GM19240 (cell line): Measurements from ENCODE around the gene MEST.
"Not testable (repeated sequence)": the region's sequence is repeated elsewhere in the genome, so short reads cannot be mapped to it uniquely, and the experiment has no call there.

Experiments used
- DNase-seq: peaks from one replicate; pipeline ENCODE4 v3.0.0; 2011; ENCODE audit warnings: low spot score; ENCODE audit not compliant: insufficient read length

The MEST gene, protein sequence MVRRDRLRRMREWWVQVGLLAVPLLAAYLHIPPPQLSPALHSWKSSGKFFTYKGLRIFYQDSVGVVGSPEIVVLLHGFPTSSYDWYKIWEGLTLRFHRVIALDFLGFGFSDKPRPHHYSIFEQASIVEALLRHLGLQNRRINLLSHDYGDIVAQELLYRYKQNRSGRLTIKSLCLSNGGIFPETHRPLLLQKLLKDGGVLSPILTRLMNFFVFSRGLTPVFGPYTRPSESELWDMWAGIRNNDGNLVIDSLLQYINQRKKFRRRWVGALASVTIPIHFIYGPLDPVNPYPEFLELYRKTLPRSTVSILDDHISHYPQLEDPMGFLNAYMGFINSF

DNA sequence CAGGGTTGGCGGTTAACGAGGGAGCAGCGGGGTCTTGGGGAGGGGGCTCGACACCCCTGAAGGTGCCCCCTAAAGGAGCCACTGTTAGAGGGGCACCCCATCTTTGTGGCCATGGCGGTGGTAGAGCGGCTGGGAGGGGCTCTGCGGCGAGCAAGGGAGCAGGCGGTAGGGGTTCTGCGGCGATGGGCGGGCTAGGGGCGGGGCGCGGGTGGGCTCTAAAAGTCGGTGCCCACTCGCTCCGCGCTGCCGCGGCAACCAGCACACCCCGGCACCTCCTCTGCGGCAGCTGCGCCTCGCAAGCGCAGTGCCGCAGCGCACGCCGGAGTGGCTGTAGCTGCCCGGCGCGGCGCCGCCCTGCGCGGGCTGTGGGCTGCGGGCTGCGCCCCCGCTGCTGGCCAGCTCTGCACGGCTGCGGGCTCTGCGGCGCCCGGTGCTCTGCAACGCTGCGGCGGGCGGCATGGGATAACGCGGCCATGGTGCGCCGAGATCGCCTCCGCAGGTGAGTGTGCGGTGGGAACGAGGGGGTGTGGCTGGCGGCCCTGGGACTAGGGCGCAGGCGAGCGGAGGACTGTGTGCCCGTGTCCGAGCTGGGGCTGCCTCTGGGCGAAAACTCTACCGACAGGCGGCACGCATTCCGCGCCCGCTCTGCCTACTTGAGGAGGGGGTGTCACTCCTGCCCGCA, at the start of gene MEST:
Gene MEST, plus strand, starts transcription at position 245 of the 682 bp plus-strand sequence. Its CDS starts 229 bp downstream, at position 474.
- DNase-seq = no peak

GRCh38 chr7:130442601-130443000, 49.3 kb upstream of the MEST start:
- no peak for DNase-seq

GRCh38 chr7:130444234-130444633, 47.7 kb upstream of the MEST start:
- no peak for DNase-seq

- no peak for DNase-seq
Measured at GRCh38 chr7:130444751-130445407, 47.0 kb upstream of the MEST start.

DNA sequence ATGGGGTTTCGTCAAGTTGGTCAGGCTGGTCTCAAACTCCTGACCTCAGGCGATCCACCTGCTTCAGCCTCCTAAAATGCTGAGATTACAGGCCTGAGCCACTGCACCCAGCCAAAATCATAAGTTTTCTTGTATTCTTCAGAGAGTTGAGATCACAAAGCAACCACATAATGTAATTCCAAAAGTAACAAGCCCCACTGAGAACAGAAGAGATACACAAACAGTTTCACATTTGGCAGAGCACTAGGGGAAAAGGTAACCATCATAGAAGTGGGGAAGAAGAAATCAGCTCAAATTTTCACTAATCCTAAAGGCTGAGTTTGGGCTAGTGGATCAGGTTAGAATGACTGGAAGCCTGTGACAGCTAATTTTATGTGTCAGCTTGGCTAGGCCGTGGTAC, 45.6 kb upstream of the MEST start:
- DNase-seq = no peak

- DNase-seq = not testable (repeated sequence)
Measured at GRCh38 chr7:130451344-130451743, 40.5 kb upstream of the MEST start.

DNA sequence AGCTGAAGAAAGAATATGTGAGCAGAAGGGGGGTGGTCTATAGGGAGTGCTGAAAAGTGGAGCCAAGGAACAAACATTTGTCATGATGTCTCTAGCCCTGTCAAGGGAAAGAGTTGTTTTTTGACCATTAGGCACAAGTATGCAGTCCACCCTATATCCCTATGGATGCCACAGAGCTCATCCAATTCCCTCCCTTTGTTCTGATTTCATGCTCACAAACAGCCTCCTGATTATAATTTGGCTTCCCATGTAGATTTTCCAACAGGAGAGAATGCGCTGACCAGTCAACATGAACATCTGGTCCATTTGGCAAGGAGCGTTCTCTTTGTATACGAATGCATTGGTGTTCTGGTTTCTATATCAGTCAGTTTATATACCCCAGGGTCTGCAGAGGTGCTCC, 38.9 kb upstream of the MEST start:
- DNase-seq = no peak

DNA sequence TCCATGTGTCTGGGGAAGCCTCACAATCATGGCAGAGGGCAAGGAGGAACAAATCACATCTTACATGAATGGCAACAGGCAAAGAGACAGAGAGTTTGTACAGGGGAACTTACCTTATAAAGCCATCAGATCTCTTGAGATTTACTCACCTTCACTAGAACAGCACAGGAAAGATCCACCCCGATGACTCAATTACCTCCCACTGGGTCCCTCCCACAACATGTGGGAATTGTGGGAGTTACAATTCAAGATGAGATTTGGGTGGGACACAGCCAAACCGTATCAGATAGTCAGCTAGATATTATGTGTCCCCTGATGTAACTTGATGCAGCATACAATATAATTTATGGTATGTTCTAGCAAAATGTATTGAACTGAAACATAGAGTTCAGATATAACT, 36.9 kb upstream of the MEST start:
- DNase-seq = no peak

GRCh38 chr7:130458257-130458656, 33.6 kb upstream of the MEST start:
- peak; percentile 14 for DNase-seq

DNA sequence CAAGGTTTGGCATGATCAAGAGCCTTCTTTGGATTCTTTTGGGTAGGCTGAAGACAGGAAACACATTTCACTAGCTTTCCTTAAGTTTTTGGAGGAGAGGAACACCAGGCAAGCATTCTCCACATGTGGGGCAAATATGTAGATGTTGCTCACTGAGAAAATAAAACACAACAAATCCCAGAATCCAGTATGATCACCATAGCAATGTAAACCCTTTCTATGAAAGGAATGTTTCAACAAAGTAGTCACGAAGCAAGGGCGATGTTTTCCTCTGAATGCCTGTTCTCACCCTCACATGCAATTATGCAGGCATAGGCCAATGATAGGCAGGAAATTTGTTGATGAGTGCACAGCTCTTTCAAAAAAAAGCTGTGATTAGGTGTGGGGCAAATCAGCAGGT, 30.6 kb upstream of the MEST start:
- DNase-seq = no peak

DNA sequence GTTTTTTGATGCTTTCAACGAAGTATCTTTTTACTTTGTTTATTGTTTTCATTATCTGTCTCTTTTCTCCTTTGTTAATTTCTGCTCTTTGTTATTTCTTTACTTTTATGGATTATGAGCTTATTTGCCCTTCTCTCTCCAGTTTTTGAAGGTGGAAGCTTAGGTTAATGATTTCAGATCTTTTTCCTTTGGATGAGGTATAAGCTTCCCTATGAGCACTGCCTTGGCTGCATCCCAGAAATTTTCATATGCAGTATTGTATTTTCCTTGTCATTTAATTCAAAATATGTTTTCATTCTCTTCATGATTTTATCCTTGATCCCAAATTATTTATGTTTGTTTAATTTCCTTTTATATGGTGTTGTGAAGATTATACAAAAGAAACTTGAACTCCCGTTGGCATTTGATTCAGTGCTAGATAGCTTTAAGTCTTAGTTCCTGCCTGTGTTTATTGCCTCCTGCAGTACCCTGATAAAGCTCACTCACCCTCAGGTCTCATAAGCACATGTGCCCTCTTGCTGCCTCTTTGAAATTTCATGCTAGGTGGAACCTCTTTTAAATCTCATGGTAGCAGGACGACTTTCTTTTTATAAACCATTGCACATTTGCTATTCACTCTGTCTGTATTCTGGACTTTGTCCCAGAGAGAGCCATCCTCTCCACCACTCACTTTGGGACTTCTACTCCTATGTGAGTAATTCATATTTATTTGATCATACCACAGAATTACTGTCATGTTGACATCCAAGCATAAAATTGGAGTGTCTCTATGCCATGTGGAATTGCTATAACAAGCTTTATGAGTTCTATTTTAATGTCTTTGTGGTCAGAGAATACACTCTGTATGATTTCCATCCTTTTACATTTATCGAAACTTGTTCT, 28.1 kb upstream of the MEST start:
- no peak for DNase-seq

DNA sequence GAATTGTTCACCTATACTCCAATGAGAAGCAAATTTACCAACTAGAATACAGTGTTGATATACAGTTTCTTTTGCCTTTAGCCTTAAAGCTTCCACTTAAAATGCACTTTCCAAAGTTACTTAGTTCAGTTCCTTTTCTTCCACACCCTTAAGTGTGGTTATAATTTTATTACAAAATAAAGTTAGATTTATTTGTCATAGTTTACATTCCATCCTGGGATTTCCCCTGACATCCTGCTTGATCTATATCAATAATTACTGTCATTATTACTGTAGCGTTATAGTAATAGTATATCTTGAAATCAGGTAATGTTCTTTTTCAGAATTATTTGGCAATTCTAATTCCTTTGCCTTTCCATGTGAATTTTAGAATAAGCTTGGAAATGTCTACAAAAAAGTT, 23.3 kb upstream of the MEST start:
- DNase-seq = no peak

- no peak for DNase-seq
Measured at GRCh38 chr7:130471974-130472373, 19.9 kb upstream of the MEST start.

DNA sequence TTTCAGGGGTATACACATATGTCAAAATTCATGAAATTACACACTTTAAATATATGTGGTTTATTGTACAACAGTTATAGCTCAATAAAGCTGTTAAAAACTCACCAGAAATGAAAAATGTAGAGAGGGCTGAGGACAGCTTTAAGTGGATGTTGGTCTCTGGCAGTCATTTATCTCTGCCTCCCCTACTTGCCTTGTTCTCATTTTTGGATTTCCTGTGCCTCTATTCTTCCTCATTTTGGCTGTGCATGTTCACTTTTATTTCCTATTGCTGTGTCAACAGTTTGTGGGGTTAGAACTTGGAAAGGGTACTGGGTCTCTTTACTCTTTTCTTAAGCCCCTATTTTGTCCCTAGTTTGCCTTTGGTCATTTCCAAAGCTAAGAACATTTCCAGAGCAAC, 18.6 kb upstream of the MEST start:
- DNase-seq = no peak

- no peak for DNase-seq
Measured at GRCh38 chr7:130473876-130474275, 18.0 kb upstream of the MEST start.

- no peak for DNase-seq
Measured at GRCh38 chr7:130475776-130476175, 16.1 kb upstream of the MEST start.

DNA sequence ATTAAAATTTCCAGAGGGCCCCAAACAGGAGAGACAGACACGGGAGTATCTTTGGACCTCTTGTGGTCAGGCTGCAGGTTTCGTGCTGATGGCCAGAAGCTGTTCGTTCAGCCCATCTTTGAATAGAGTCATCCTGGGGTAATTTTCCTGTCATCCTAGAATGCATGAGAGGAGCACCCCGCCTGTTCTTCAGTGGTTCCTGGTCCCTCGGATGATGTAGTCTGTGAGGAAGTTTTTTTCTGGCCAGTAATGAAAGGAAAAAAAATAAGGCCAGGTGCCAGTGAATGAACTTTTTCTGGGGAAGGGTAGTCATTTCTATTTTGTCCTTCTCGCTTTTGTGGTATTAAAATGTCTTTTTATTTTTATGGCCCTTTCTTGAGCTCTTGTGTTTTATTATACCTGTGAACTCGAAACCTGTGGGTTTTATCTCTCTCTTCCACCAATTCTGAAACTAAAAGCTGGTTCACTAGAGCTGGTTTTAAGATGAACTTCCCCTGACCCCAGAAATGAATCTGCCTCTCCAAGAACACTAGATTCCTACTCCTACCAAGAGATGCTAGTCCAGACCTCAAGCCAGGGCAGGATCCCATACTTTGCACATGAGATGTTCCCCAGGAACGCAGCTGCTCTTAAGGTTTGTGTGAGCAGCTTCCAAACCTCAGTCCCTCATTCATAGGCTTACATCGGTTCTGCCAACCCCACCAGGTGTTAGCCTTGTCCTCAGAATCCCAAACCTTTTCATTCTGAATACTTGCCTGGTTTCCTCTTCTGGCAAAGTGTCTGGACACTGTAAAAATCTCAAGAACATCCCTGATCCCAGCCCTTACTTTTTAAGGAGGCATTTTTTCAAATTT, 15.4 kb upstream of the MEST start:
- no peak for DNase-seq

GRCh38 chr7:130478991-130479390, 12.9 kb upstream of the MEST start:
- DNase-seq = no peak

DNA sequence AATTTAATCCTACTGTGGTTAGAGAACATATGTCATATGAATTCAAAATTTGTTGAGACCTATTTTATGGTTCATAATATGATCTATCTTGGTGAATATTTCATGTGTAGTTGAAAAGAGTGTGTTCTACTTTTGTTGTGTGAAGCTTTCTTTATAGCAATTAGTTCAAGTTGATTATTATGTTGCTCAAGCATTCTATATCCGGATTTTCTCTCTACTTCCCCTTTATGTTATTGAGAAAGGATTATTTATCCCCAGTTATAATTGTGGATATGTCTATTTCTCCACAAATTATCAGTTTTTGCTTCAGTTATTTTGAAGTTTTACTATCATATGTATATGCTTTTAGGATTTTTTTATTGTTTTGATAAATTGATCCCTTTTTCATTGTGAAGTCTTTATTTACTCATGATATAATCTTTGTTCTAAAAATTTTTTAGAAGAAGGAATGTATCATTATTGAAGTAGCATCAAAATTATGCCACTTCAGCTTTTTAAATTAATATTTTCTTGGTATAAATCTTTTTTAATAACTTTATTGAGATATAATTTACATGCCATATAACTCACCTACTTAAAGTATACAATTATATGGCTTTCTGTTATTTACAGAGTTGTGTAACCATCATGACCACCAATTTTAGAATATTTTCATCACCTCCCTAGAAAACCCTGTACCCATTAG, 12.0 kb upstream of the MEST start:
- DNase-seq = no peak

DNA sequence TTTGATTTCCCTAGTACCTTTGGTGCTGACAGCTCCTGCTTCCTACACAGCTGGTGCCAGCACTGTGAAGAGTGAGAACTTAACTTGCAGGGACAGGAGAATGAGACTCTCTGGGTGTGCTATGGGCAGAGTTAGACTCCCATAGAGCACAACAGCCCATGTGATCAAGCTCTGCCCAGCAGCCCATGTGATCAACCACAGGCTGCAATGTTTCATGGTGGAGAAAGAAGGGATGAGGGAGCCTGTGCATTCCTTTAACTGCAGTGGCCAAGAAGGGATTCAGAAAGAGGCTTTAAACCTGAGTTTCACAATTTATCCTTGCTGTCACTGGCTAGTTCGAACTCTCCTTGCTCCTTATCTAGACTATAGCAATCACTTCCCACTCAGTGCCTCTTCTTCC, 10.0 kb upstream of the MEST start:
- no peak for DNase-seq
